ENCODE measurements around the gene ATP5PF.
"Not testable (repeated sequence)": the region's sequence is repeated elsewhere in the genome, so short reads cannot be mapped to it uniquely, and the experiment has no call there.

The ATP5PF gene

GRCh38 chr21:25732091-25732760, 2.5 kb downstream of the ATP5PF start:
- Histone ChIP-seq H3K36me3 (ENCODE audit: control insufficient read depth, insufficient read depth, low read length) (peaks cover 29% of the 10 kb centered on the region), H3K9me3 (ENCODE audit: control insufficient read depth, low read length) (no peaks in the 10 kb centered on the region), H3K4me1 (ENCODE audit: control insufficient read depth, insufficient read depth, low read length, poor library complexity, severe bottlenecking) (peaks cover 4% of the 10 kb centered on the region), H3K27me3 (replicated peaks; ENCODE audit: control insufficient read depth, insufficient read depth, low read length, poor library complexity, severe bottlenecking) (no peaks in the 10 kb centered on the region), H3K27ac (ENCODE audit: insufficient read depth, low read length, poor library complexity, severe bottlenecking) (no peak overlapping the region), H3K4me3 (ENCODE audit: insufficient read depth, low read depth, low read length, poor library complexity, severe bottlenecking) (no peak overlapping the region)
- no peak for DNase-seq

- Histone ChIP-seq H3K27ac (ENCODE audit: insufficient read depth, low read length, poor library complexity, severe bottlenecking) (no peak overlapping the region), H3K27me3 (replicated peaks; ENCODE audit: control insufficient read depth, insufficient read depth, low read length, poor library complexity, severe bottlenecking) (no peaks in the 10 kb centered on the region), H3K9me3 (ENCODE audit: control insufficient read depth, low read length) (no peaks in the 10 kb centered on the region), H3K36me3 (ENCODE audit: control insufficient read depth, insufficient read depth, low read length) (peaks cover 37% of the 10 kb centered on the region), H3K4me3 (ENCODE audit: insufficient read depth, low read depth, low read length, poor library complexity, severe bottlenecking) (no peak overlapping the region), H3K4me1 (ENCODE audit: control insufficient read depth, insufficient read depth, low read length, poor library complexity, severe bottlenecking) (no peaks in the 10 kb centered on the region)
- no peak for DNase-seq
Observed at GRCh38 chr21:25722631-25723030, 12.1 kb downstream of the ATP5PF start.

- no peak overlapping the region for H3K4me3 ChIP-seq (ENCODE audit: insufficient read depth, low read depth, low read length, poor library complexity, severe bottlenecking)
- peaks cover 31% of the 10 kb centered on the region for H3K36me3 ChIP-seq (ENCODE audit: control insufficient read depth, insufficient read depth, low read length)
- H3K27ac ChIP-seq (ENCODE audit: insufficient read depth, low read length, poor library complexity, severe bottlenecking): no peak overlapping the region
- DNase-seq: no peak
- no peaks in the 10 kb centered on the region for H3K4me1 ChIP-seq (ENCODE audit: control insufficient read depth, insufficient read depth, low read length, poor library complexity, severe bottlenecking)
- H3K9me3 ChIP-seq (ENCODE audit: control insufficient read depth, low read length): no peaks in the 10 kb centered on the region
- H3K27me3 ChIP-seq (replicated peaks; ENCODE audit: control insufficient read depth, insufficient read depth, low read length, poor library complexity, severe bottlenecking): no peaks in the 10 kb centered on the region
Observed at GRCh38 chr21:25721987-25722386, 12.7 kb downstream of the ATP5PF start.

GRCh38 chr21:25717491-25718147, 17.1 kb downstream of the ATP5PF start:
- no peaks in the 10 kb centered on the region for H3K9me3 ChIP-seq (ENCODE audit: control insufficient read depth, low read length)
- no peaks in the 10 kb centered on the region for H3K27me3 ChIP-seq (replicated peaks; ENCODE audit: control insufficient read depth, insufficient read depth, low read length, poor library complexity, severe bottlenecking)
- H3K27ac ChIP-seq (ENCODE audit: insufficient read depth, low read length, poor library complexity, severe bottlenecking): no peak overlapping the region
- DNase-seq: no peak
- H3K36me3 ChIP-seq (ENCODE audit: control insufficient read depth, insufficient read depth, low read length): peaks cover 7% of the 10 kb centered on the region
- no peak overlapping the region for H3K4me3 ChIP-seq (ENCODE audit: insufficient read depth, low read depth, low read length, poor library complexity, severe bottlenecking)
- H3K4me1 ChIP-seq (ENCODE audit: control insufficient read depth, insufficient read depth, low read length, poor library complexity, severe bottlenecking): no peaks in the 10 kb centered on the region

GRCh38 chr21:25714066-25714465, 20.6 kb downstream of the ATP5PF start:
- not testable (repeated sequence) for H3K27me3 ChIP-seq (replicated peaks; ENCODE audit: control insufficient read depth, insufficient read depth, low read length, poor library complexity, severe bottlenecking); H3K4me3 ChIP-seq (ENCODE audit: insufficient read depth, low read depth, low read length, poor library complexity, severe bottlenecking); H3K27ac ChIP-seq (ENCODE audit: insufficient read depth, low read length, poor library complexity, severe bottlenecking); DNase-seq; H3K36me3 ChIP-seq (ENCODE audit: control insufficient read depth, insufficient read depth, low read length); H3K4me1 ChIP-seq (ENCODE audit: control insufficient read depth, insufficient read depth, low read length, poor library complexity, severe bottlenecking); H3K9me3 ChIP-seq (ENCODE audit: control insufficient read depth, low read length)

DNA sequence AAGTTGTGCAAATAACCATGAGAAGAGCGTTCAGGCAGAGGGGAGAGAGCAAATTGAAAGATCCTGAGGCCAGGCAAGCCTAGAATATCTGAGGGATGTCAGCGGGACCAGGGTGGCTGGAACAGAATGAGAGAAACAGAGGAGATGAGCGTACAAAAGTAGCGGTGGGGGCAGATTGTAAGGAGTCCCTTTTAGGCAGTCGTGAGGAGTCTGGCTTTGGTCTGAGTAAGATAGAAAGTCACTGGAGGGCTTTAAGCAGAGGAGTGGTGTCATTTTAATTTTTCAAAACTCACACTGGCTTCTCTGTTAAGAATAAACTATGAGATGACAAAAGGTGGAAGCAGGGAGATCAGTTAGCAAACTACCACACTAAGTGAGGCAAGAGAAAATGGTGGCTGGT, 24.2 kb downstream of the ATP5PF start:
- Histone ChIP-seq H3K36me3 (ENCODE audit: control insufficient read depth, insufficient read depth, low read length) (no peaks in the 10 kb centered on the region), H3K4me3 (ENCODE audit: insufficient read depth, low read depth, low read length, poor library complexity, severe bottlenecking) (no peak overlapping the region), H3K27ac (ENCODE audit: insufficient read depth, low read length, poor library complexity, severe bottlenecking) (no peak overlapping the region), H3K4me1 (ENCODE audit: control insufficient read depth, insufficient read depth, low read length, poor library complexity, severe bottlenecking) (no peaks in the 10 kb centered on the region), H3K27me3 (replicated peaks; ENCODE audit: control insufficient read depth, insufficient read depth, low read length, poor library complexity, severe bottlenecking) (no peaks in the 10 kb centered on the region), H3K9me3 (ENCODE audit: control insufficient read depth, low read length) (no peaks in the 10 kb centered on the region)
- DNase-seq: no peak

DNA sequence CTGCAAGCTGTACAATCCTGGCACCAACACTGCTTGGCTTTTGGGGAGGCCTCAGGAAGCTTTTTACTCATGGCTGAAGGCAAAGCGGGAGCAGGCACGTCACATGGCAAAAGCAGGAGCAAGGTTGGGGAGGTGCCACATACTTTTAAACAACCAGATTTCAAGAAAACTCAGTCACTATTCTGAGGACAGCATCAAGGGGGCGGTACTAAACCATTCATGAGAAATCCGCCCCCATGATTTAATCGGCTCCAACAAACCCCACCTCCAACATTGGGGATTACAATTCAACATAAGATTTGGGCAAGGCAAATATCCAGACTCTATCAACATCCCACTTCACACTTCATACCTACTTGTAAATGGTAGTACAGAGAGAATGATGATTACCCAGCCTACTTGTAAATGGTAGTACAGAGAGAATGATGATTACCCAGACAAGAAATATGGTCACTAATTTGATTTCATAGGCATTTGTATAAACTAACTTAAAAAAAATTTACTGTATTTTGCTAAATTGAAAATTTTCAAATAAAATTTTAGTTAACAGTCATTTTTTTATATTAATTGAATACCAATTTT, 24.9 kb downstream of the ATP5PF start:
- Histone ChIP-seq H3K4me1 (ENCODE audit: control insufficient read depth, insufficient read depth, low read length, poor library complexity, severe bottlenecking) (no peaks in the 10 kb centered on the region), H3K4me3 (ENCODE audit: insufficient read depth, low read depth, low read length, poor library complexity, severe bottlenecking) (no peak overlapping the region)

GRCh38 chr21:25708467-25709065, 26.1 kb downstream of the ATP5PF start:
- Histone ChIP-seq H3K9me3 (ENCODE audit: control insufficient read depth, low read length) (no peaks in the 10 kb centered on the region), H3K36me3 (ENCODE audit: control insufficient read depth, insufficient read depth, low read length) (no peaks in the 10 kb centered on the region), H3K27me3 (replicated peaks; ENCODE audit: control insufficient read depth, insufficient read depth, low read length, poor library complexity, severe bottlenecking) (no peaks in the 10 kb centered on the region), H3K4me1 (ENCODE audit: control insufficient read depth, insufficient read depth, low read length, poor library complexity, severe bottlenecking) (no peaks in the 10 kb centered on the region), H3K4me3 (ENCODE audit: insufficient read depth, low read depth, low read length, poor library complexity, severe bottlenecking) (no peak overlapping the region), H3K27ac (ENCODE audit: insufficient read depth, low read length, poor library complexity, severe bottlenecking) (no peak overlapping the region)
- peak; percentile 2 to 30 (median 5) for DNase-seq

More for the DNA sequence above, 24.9 kb downstream of the ATP5PF start:
- Histone ChIP-seq H3K27ac (ENCODE audit: insufficient read depth, low read length, poor library complexity, severe bottlenecking) (no peak overlapping the region), H3K9me3 (ENCODE audit: control insufficient read depth, low read length) (no peaks in the 10 kb centered on the region), H3K36me3 (ENCODE audit: control insufficient read depth, insufficient read depth, low read length) (no peaks in the 10 kb centered on the region), H3K27me3 (replicated peaks; ENCODE audit: control insufficient read depth, insufficient read depth, low read length, poor library complexity, severe bottlenecking) (no peaks in the 10 kb centered on the region)
- DNase-seq: no peak

GRCh38 chr21:25701529-25701928, 33.2 kb downstream of the ATP5PF start:
- H3K4me1 ChIP-seq (ENCODE audit: control insufficient read depth, insufficient read depth, low read length, poor library complexity, severe bottlenecking): no peaks in the 10 kb centered on the region
- no peaks in the 10 kb centered on the region for H3K9me3 ChIP-seq (ENCODE audit: control insufficient read depth, low read length)
- no peaks in the 10 kb centered on the region for H3K36me3 ChIP-seq (ENCODE audit: control insufficient read depth, insufficient read depth, low read length)
- no peak overlapping the region for H3K4me3 ChIP-seq (ENCODE audit: insufficient read depth, low read depth, low read length, poor library complexity, severe bottlenecking)
- no peaks in the 10 kb centered on the region for H3K27me3 ChIP-seq (replicated peaks; ENCODE audit: control insufficient read depth, insufficient read depth, low read length, poor library complexity, severe bottlenecking)
- H3K27ac ChIP-seq (ENCODE audit: insufficient read depth, low read length, poor library complexity, severe bottlenecking): no peak overlapping the region
- DNase-seq: no peak

DNA sequence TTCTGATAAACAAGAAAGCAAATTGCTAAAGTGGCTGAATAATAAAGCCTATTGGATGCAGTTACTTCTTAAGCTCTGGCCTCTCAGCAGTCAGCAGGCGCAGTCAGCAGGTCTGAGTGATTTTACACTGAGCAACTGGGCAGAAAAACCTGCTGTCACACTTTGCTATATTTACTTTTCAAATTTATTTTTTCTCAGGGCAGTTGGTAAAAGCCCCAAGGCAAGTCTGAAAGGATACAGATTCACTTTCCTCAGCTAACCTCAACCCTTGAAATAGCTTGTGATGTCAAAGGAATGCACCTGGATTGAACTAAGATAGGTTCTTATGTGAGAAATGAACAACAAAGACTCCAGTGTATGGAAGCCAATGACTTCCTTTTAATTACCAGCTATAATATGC, 34.0 kb downstream of the ATP5PF start:
- Histone ChIP-seq H3K4me1 (ENCODE audit: control insufficient read depth, insufficient read depth, low read length, poor library complexity, severe bottlenecking) (no peaks in the 10 kb centered on the region), H3K36me3 (ENCODE audit: control insufficient read depth, insufficient read depth, low read length) (no peaks in the 10 kb centered on the region), H3K27me3 (replicated peaks; ENCODE audit: control insufficient read depth, insufficient read depth, low read length, poor library complexity, severe bottlenecking) (no peaks in the 10 kb centered on the region), H3K4me3 (ENCODE audit: insufficient read depth, low read depth, low read length, poor library complexity, severe bottlenecking) (no peak overlapping the region), H3K9me3 (ENCODE audit: control insufficient read depth, low read length) (no peaks in the 10 kb centered on the region), H3K27ac (ENCODE audit: insufficient read depth, low read length, poor library complexity, severe bottlenecking) (no peak overlapping the region)
- DNase-seq: no peak
